HCEC 1CT (cell line): Measurements from ENCODE around the gene FBXL20.
"Not testable (repeated sequence)": the region's sequence is repeated elsewhere in the genome, so short reads cannot be mapped to it uniquely, and the experiment has no call there.

Experiments
- DNase-seq: peaks from one replicate; pipeline ENCODE4 v3.0.0-alpha.2; 2017

The FBXL20 gene

DNA sequence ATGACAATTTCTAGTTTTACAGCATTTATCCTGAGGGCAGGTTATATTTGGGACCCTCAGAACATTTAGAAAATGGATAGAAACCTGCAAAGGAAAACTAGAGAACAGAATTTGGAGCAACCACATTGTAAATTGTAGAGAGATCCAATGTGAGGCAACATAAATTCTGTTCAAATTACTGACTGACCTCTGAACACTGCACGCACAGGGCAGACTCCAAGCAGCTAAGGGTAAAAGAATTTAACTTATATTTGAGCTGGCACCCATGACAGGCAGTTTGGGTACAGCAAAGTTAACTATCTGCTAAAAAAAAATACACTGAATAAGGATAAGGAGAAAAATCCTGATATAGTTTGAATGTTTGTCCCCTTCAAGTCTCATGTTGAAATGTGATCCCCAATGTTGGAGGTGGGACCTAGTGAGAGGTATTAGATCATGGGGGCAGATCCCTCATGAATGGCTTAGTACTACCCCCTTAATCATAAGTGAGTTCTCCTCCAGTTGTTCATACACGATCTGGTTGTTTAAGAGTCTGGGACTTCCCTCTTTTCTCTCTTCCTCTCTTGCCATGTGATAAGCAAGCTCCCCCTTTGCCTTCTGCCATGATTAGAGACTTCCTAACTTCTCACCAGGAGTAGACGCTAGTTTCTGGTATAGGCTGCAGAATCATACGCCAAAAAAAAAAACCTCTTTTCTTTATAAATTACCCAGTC lies 75.7 kb downstream of the FBXL20 start:
- DNase-seq = no peak

- no peak for DNase-seq
Observed at GRCh38 chr17:39318636-39319035, 82.8 kb downstream of the FBXL20 start.

- DNase-seq = no peak
Observed at GRCh38 chr17:39306509-39307212, 94.8 kb downstream of the FBXL20 start.

- no peak for DNase-seq
Observed at GRCh38 chr17:39305978-39306377, 95.4 kb downstream of the FBXL20 start.

GRCh38 chr17:39304188-39304587 lies 97.2 kb downstream of the FBXL20 start:
- no peak for DNase-seq

DNA sequence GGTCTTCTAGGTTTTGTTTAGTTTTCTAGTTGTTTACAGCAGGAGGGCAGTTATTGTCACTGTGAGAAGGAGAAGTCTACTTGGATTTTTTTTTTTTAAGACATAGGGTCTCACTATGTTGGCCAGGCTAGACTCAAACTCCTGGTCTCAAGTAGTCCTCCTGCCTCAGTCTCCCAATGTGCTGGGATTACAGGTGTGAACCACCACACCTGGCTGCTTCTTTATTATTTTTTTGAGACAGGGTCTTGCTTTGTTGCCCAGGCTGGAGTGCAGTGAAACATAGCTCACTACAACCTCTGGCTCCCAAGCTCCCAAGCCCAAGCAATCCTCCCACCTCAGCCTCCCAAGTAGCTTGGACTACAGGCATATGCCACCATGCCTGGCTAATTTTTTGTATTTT lies 107.4 kb downstream of the FBXL20 start:
- DNase-seq = no peak

DNA sequence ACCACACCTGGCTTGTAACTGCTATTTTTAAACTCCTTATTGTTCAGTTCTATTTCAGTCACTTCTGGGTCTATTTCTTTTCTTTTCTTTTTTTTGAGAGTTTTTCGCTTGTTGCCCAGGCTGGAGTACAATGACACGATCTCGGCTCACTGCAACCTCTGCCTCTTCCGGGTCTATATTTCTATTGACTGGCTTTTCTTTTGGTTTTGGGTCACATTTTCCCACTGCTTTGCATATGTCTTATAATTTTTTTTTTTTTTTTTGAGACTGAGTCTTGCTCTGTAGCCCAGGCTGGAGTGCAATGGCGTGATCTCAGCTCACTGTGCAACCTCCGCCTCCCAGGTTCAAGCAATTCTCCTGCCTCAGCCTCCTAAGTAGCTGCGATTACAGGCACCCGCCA lies 108.9 kb downstream of the FBXL20 start:
- not testable (repeated sequence) for DNase-seq

GRCh38 chr17:39286513-39286912 lies 114.9 kb downstream of the FBXL20 start:
- not testable (repeated sequence) for DNase-seq

DNA sequence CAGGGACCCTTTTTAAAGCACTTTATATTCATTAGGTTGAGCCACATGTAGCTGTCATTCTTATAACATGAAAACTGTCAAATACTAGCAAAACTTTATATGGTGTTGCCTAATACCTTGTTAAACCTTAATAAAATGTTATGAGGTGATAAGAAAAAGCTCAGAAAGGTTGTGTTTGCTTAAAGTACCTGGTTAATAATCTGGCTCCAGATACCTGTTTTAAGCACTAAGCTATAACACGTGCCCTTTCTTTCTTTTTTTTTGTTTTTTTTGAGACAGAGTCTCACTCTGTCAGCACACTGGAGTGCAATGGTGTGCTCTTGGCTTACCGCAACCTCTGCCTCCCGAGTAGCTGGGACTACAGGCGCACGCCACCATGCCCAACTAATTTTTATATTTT lies 116.7 kb downstream of the FBXL20 start:
- no peak for DNase-seq

- DNase-seq = no peak
Observed at GRCh38 chr17:39283896-39284295, 117.5 kb downstream of the FBXL20 start.

DNA sequence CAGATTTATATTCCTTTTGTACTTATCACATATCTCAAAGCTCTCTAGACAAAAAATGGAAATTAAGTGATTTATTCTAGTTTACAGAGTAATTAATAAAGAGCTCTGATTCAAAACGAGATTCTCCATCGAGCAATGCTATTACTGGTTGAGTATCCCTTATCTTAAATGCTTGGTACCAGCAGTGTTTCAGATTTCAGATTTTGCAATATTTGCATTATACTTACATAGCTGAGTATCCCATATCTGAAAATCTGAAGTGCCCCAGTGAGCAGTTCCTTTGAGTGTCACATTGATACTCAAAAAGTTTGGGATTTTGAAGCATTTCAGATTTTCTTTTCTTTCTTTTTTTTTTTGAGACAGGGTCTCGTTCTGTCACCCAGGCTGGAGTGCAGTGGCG lies 118.3 kb downstream of the FBXL20 start:
- no peak for DNase-seq

- peak; percentile 25 for DNase-seq
Observed at GRCh38 chr17:39281806-39282205, 119.6 kb downstream of the FBXL20 start.

- not testable (repeated sequence) for DNase-seq
Observed at GRCh38 chr17:39278246-39278645, 123.2 kb downstream of the FBXL20 start.

- DNase-seq = no peak
Observed at GRCh38 chr17:39277110-39277509, 124.3 kb downstream of the FBXL20 start.

DNA sequence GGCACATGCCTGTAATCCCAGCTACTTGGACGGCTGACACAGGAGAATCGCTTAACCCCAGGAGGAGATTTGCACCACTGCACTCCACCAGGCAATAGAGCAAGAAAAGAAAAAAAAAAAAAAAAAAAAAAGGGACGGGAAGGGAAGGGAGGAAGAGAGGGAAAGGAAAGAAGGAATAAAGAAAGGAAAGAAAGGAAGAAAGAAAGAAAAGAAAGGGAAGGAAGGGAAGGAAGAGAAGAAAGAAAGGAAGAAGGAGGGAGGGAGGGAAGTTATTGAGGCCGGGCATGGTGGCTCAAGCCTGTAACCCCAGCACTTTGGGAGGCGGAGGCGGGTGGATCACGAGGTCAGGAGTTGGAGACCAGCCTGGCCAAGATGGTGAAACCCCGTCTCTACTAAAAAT lies 125.3 kb downstream of the FBXL20 start:
- DNase-seq = no peak

GRCh38 chr17:39271546-39271945 lies 129.9 kb downstream of the FBXL20 start:
- peak; percentile 27 for DNase-seq

DNA sequence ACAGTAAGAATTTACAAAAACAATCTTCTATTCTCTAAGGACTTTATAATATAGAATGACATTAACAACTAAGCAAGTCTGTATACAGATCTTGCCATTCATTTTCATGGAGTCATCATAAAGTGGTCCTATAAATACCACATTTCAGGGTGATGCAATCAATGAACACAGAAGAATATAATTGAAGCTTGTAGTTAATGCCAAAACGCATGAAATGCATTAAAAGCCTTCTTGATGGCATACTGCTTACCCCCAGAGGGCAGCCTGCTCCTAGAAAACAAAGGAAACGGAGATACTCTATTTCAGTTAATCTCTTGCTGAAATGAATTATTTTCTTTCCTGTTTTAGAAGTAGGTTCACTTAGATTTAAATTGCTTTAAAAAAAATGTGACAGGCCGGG lies 130.5 kb downstream of the FBXL20 start:
- peak; percentile 70 for DNase-seq

- DNase-seq = no peak
Observed at GRCh38 chr17:39264119-39264518, 137.3 kb downstream of the FBXL20 start.

DNA sequence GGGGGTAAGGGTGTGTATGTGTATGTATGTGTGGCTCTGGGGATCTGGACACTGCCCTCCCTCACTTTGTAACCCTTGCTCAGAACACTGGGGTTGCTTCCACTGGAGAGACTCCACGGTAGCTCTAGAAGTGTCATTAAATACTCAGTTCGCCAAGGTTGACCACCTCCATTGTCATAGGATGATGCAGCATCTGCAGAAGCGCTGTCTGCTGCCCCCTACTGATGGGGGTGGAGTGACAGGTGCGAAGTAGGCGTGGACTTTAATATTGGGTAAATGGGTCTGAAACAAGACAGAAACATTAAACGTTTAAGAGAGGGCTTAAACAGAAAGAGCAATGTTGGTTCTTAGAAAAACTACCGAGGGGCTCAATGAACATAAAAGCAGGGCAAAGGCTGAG lies 140.1 kb downstream of the FBXL20 start:
- DNase-seq = no peak

DNA sequence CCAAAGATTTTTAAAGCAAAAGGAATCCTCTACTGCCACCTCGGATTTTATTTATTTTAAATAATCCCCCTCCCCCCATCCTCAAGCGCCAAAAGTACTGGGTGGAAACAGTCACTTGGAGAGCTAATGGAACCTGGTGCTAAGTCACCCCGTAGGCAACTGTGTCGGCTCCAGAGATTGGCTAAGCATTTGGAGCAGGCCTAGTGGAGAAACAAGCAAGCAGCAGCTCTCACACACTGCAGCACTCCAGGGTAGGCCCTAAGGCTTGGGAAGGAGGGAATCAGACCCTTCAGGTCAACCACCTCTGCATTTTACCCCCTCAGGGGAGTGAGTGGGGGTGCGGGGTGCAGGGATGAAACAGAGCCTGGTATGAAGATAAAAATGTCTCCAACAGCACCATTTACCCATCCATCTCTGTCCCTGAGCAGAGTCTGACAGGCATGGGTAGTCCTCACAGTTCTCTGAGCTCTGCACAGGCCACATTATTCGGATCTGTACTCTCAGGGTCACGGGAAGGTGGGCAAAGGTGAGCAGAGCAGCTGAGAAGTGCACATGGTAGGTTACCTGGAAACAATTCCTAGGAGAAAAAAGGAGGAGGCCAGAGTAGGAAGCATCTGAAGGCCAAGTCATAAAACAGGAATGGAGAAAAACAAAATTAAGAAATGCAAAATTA lies 148.5 kb downstream of the FBXL20 start:
- no peak for DNase-seq

GRCh38 chr17:39251997-39252396 lies 149.4 kb downstream of the FBXL20 start:
- DNase-seq = no peak

DNA sequence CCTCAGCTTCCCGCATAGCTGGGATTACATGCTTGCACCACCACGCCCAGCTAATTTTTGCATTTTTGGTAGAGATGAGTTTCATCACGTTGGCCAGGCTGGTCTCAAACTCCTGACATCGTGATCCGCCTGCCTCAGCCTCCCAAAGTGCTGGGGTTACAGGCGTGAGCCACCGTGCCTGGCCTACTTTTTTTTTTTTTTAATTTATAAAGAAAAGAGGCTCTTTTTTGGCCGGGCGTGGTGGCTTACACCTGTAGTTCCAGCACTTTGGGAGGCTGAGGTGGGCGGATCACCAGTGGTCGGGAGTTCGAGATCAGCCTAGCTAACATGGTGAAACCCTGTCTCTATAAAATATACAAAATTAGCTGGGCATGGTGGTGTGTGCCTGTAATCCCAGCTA lies 151.3 kb downstream of the FBXL20 start:
- DNase-seq = not testable (repeated sequence)

DNA sequence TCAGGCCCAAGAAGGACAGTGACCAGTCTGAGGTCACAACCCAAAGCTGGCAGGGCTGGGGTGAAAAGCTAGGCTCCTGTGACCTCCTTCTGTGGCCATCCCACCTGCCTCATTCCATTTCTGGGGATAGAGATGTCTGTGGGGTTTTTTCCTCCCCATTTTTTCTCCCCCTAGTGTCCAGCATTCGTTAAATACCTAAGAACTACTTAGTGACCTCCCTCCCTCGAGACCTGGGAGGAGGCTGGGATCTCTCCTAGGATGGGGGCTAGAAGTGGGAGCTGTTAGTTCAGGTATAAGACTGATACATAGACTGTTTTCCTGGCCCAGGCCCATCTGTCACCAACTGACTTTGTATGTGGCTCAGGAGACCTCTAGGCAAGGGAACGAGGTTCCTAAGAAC lies 155.2 kb downstream of the FBXL20 start:
- no peak for DNase-seq
